ENCODE results near the gene MACF1.

DNA sequence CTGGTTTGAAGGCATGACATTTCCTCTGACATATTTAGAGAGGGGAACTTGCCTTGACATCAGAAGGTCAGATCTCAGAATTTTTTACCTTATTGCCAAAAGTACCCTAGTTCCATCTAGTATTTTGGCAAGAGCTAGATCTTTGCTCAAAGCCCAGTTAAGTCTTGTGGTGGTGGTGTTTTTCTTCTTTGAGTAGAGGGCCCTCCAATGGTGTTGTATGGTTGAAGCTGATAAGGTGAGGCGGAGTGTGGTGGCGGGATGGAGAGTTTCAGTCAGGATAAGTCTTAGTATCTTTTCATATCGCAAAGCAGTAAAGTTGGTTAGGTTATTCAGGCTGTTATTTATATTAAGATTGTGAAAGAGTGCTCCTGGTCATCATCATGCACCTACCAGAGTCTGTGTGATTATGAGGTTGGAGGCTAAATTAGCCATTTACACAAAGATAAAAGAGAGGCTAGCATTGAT, 20.1 kb upstream of the MACF1 start:
- TF ChIP-seq POLR2A (IDR thresholded peaks at IDR 0.05; ENCODE audit: low read depth, low read length), result no peak
- TF ChIP-seq TAF1 (IDR thresholded peaks at IDR 0.05; ENCODE audit: low read depth, low read length), result no peak
- TF ChIP-seq SPI1 (IDR thresholded peaks at IDR 0.05; ENCODE audit: low read depth, low read length), result no peak
- TF ChIP-seq POLR2AphosphoS5 (IDR thresholded peaks at IDR 0.05; ENCODE audit: low read depth, low read length), result no peak
- no peak for TF ChIP-seq POU2F2 (IDR thresholded peaks at IDR 0.05; ENCODE audit: low read depth, low read length)
- no peak for TF ChIP-seq PAX5 (IDR thresholded peaks at IDR 0.05; ENCODE audit: insufficient read depth, low read length, severe bottlenecking)

All from GM12891 (cell line).